ENCODE data around the gene AGAP1.

Gene AGAP1

DNA sequence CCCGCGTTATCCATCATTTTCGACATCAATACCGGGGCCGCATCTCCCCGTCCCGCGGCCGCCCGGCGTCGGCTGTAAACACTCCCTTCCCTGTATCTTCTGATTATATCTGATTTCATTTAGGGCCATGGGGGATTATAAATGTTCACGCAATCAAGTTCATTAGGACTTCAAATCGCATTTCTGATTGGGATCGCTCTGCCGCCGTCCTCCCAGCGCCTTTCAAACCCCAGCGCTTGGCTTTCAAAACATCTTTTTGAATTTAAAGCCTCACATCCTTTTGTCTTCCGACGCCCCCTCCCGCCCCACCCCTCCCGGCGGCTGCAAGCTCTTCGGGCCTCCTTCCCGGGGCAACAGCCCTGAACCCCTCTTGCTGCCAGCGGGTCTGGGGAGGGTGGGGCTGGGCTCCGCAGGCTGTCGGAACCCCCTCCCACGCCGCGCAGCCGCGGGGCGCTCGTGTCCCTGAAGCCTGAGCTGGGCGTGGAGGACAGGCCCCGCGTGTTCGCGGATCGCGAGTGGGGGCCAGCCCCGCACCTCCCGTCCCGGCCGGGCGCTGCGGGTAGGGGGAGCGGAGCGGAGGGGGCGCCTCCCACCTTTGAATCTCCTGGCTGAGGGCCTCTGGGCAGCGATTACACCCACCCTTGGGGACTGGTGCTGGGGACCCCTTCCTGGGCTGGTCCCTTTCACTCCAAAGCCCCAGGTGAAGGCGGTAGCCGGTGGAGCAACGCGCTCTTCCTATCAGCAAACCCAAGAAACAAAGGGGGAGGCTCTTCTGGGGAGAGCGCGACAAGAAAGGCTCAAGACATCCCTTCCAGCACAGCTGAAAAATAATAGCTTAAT lies 685.6 kb downstream of the AGAP1 start:
- no peak for TF ChIP-seq POLR2AphosphoS5 (IDR thresholded peaks at IDR 0.05; ENCODE audit: low read depth, low read length)

DNA sequence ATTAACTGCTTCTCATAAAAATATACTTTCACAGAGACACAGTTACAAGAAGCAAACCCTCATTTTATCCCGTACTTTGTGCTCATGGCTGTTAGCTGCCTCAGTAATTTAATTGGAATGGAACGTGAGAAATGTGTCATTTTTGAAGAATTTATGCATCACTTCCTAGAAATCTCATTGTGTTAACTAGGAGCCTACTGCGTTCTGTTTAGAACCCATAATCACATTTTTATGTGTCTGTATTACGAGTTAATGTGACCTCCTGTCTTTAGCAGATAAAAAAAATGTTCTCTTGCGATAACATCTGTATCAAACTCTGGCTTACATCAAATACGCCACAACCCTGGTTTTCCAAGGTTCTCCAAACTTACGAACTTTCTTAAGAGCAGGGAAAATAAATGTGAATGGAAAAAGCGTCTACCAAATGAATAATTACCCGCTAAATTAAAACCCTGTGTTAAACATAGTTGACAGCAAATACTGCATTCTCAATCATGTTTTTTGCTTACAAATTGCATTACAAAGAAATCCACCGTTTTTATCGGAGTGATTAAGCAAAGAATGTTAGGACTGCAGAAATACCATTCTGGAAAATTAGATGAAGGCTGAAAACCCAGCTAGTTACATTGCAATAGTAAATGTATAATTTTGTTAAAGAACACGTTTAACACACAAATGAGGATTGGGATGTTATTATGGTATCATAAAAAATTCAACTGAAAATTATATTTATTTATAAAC lies 686.4 kb downstream of the AGAP1 start:
- TF ChIP-seq POLR2AphosphoS5 (IDR thresholded peaks at IDR 0.05; ENCODE audit: low read depth, low read length) (no peak), SIN3A (IDR thresholded peaks at IDR 0.05; ENCODE audit: borderline replicate concordance, insufficient read depth, low read length) (no peak), FOXP2 (optimal IDR thresholded peaks at IDR 0.05; ENCODE audit: borderline replicate concordance, extremely low read depth, extremely low read length, insufficient read depth) (no peak), TAF1 (IDR thresholded peaks at IDR 0.05; ENCODE audit: borderline replicate concordance, insufficient read depth, low read length) (no peak)
- TF ChIP-seq, protein P1, sequence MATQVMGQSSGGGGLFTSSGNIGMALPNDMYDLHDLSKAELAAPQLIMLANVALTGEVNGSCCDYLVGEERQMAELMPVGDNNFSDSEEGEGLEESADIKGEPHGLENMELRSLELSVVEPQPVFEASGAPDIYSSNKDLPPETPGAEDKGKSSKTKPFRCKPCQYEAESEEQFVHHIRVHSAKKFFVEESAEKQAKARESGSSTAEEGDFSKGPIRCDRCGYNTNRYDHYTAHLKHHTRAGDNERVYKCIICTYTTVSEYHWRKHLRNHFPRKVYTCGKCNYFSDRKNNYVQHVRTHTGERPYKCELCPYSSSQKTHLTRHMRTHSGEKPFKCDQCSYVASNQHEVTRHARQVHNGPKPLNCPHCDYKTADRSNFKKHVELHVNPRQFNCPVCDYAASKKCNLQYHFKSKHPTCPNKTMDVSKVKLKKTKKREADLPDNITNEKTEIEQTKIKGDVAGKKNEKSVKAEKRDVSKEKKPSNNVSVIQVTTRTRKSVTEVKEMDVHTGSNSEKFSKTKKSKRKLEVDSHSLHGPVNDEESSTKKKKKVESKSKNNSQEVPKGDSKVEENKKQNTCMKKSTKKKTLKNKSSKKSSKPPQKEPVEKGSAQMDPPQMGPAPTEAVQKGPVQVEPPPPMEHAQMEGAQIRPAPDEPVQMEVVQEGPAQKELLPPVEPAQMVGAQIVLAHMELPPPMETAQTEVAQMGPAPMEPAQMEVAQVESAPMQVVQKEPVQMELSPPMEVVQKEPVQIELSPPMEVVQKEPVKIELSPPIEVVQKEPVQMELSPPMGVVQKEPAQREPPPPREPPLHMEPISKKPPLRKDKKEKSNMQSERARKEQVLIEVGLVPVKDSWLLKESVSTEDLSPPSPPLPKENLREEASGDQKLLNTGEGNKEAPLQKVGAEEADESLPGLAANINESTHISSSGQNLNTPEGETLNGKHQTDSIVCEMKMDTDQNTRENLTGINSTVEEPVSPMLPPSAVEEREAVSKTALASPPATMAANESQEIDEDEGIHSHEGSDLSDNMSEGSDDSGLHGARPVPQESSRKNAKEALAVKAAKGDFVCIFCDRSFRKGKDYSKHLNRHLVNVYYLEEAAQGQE (IDR thresholded peaks at IDR 0.05; ENCODE audit: insufficient read depth in 1 of 2, low read depth in 2 of 2, low read length in 2 of 2): no peak

DNA sequence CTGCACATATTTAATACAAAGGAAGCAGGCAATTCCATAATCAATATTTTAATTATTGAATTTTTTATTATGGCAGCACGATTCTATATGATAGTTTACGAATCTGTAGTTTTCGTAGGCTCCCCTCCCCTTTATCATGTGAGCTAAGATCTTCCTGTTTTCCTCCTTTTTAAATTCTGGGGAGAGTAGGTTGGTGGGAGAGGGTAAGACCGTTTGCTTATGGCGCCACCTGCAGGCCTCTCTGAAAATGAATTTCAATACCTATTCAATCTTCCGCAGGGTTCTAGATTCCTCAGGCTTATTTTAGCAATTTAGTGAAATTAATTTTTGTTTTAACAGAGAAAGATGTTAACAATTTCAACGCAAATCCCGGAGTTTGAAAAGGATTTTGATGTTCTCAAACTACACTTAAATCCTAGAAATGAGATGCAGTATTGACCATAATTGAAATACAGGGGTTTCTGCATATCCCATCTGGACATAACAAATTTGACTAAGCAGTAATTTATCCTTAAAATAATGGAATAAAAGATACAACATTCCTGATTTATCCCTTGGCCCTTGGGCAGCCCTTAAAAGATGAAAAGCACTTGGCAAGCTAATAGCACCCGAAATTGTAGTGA lies 687.1 kb downstream of the AGAP1 start:
- TF ChIP-seq POLR2AphosphoS5 (IDR thresholded peaks at IDR 0.05; ENCODE audit: low read depth, low read length): no peak
- TF ChIP-seq, protein P1 (IDR thresholded peaks at IDR 0.05; ENCODE audit: insufficient read depth in 1 of 2, low read depth in 2 of 2, low read length in 2 of 2): no peak
- TF ChIP-seq SIN3A (IDR thresholded peaks at IDR 0.05; ENCODE audit: borderline replicate concordance, insufficient read depth, low read length): no peak
- no peak for TF ChIP-seq TAF1 (IDR thresholded peaks at IDR 0.05; ENCODE audit: borderline replicate concordance, insufficient read depth, low read length)
- no peak for TF ChIP-seq FOXP2 (optimal IDR thresholded peaks at IDR 0.05; ENCODE audit: borderline replicate concordance, extremely low read depth, extremely low read length, insufficient read depth)
